HUDEP-2 (cell line): Measurements from ENCODE around the gene TMEM163.
"Not testable (repeated sequence)": the region's sequence is repeated elsewhere in the genome, so short reads cannot be mapped to it uniquely, and the experiment has no call there.

Source experiments
- DNase-seq, 76 experiments: peaks; one replicate each; lab custom pipeline; 2025; ENCODE audit not compliant: unreplicated experiment in 76 of 76; lab: John Stamatoyannopoulos, UW

TMEM163 gene

GRCh38 chr2:134499307-134499926 lies 219.4 kb downstream of the TMEM163 start:
- no peak for DNase-seq

GRCh38 chr2:134498654-134499053 lies 220.1 kb downstream of the TMEM163 start:
- no peak for DNase-seq

DNA sequence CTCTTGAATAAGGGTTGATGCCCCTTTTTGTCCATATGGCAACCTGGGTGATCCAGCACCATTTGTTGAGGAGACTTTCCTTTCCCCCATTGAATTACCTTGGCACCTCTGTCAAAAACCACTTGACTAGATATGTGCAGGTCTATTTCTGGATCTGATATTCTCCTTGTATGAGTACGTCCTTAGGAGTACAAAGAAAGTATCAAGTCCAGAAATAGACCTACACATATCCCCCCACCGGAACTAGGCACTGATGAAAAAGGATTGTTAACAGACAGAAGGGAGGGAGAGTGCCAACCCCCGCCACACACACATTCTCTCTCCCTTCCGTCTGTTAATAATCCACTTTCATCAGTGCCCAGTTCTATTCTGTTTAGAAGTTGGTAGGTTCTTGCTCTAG lies 225.0 kb downstream of the TMEM163 start:
- DNase-seq: no peak

GRCh38 chr2:134491771-134492441 lies 226.9 kb downstream of the TMEM163 start:
- DNase-seq: no peak

- no peak for DNase-seq
Observed at GRCh38 chr2:134491022-134491421, 227.8 kb downstream of the TMEM163 start.

- DNase-seq: no peak
Observed at GRCh38 chr2:134490559-134490958, 228.2 kb downstream of the TMEM163 start.

GRCh38 chr2:134489732-134490384 lies 228.9 kb downstream of the TMEM163 start:
- DNase-seq: no peak

- DNase-seq: no peak
Observed at GRCh38 chr2:134482766-134483340, 235.9 kb downstream of the TMEM163 start.

DNA sequence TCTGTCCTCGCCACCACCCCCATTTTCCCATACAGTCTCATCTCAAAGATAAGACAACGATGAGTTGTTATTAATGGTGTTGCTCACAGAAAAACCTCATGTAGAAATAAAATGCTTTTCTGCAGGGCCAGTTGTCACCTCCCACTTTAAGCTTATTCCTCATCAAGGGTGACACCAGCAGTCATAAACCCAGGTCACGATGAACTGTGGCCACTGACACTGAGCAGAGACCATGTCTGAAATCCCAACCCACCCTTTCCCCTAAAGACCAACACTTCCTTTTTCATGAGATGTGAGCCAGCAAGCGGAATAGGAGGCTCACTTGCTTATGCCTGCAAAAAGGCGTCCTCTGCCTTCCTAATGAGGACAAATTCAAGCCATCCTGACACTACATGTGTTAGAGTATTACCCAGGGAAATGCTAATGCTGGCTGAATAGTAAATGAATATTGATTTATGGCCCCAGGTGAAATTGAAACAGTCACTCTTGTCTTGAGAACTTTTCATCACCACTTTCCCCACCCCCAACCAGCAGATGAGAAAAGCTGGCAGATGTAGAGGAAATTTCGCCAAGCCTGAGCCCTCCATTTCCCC lies 236.6 kb downstream of the TMEM163 start:
- DNase-seq: no peak

GRCh38 chr2:134479696-134480330 lies 239.0 kb downstream of the TMEM163 start:
- no peak for DNase-seq

- not testable (repeated sequence) for DNase-seq
Observed at GRCh38 chr2:134476982-134477381, 241.8 kb downstream of the TMEM163 start.

DNA sequence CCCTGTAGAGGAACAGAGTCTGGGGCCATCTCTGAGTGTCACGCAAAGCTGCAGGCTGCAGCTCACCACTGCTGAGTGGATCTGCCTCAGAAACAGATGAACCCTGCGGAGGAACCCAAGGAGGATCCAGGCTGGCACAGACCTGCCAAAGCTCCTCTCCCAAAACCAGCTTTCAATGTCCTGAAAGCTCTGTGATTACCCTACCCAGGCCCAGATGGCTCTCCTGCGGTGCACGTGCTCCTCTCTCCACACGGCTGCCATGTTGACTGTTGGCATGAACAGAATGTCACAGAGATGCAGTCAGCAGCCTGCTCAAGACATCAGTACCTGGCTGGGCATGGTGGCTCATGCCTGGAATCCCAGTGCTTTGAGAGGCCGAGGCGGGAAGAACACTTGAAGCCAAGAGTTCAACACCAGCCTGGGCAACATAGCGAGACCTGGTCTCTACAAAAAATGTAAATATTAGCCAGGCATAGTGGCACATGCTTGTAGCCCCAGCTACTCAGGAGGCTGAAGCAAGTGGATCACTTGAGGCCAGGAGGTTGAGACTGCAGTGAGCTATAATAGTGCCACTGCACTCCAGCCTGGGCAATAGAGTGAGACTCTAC lies 248.1 kb downstream of the TMEM163 start:
- DNase-seq: no peak

DNA sequence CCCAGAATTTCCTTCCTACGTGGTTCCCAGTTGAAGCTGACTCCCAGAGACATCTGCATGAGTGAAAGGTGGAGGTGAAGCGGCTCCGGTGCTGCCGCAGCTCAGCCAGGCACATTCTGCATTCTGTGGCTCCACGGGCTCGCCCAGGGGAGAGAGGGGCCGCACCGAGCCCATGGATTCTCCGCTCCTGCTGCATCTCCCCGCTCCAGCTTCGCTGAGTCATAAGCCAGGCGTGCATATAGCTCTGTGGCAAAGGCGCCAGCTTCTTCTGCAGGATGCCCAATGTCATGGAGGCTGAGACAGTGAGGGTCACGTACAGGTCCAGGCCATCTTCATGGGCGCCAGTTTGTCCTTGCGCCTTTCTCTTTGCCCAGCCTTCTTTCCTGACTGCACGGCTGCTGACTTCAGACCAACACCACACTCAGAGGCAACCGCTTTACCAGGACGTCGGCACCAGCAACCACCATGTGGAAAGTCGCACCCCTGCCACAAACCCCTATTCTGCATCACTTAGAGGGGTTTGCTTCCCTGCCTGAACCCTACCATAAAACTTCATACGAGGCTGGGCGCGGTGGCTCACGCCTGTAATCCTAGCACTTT lies 249.2 kb downstream of the TMEM163 start:
- DNase-seq: no peak

- no peak for DNase-seq
Observed at GRCh38 chr2:134468776-134469175, 250.0 kb downstream of the TMEM163 start.

- no peak for DNase-seq
Observed at GRCh38 chr2:134468164-134468563, 250.6 kb downstream of the TMEM163 start.

DNA sequence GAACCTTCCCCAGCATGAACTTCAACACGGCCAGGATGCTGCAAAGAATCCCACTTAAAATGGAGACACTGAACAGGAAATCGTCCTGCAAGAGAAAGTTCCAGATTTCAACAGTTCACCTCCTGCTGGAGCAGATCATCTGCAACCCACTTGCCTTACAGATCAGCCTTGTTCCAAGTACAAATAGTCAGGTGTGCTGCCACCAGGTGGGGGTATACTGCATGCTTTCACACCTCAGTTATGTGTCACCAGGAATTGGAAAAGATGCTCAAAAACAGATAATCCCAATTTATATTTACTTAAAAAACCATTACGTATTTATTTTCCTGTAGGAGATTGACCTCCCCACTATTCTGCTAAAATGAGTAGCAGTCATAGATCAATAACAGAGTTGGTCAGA lies 252.7 kb downstream of the TMEM163 start:
- DNase-seq: no peak

- DNase-seq: no peak
Observed at GRCh38 chr2:134465228-134466105, 253.3 kb downstream of the TMEM163 start.

DNA sequence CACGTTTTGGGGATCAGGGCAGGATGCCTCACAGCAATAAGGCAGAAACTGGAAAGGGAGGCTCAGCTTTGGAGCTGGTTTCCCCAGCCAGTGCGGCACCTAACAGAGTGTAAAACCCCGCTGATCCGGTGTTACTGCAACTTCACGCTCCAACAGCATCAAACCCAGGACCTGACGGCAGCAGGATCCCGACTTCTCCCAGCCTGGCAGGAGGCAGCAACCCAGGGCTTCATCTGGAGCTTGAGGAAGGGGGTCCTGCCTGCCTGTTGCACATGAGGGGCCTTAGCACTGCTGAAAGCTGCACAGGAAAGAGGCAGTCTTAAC lies 255.1 kb downstream of the TMEM163 start:
- DNase-seq: no peak
